Keratinocyte (primary cell): ENCODE measurements around the gene TCIRG1. TPM values are rescaled to one million over a fixed set of nuclear protein-coding genes. Genes with fewer than 3 reads are reported as not detected.
A peak's percentile ranks its signal among the peaks of the same experiment; 100 is the strongest.

ENCODE experiments used
- DNase-seq: peaks from one replicate; pipeline ENCODE4 v3.0.0-alpha.2; 2011; ENCODE audit warnings: low read depth, missing footprints, low spot score
- FAIRE-seq: peaks from 2 replicates; lab custom pipeline; 2011; peaks lifted over from hg19 to GRCh38; lab: Jason Lieb, UNC
- H2AFZ ChIP-seq: 2 replicates; pipeline ENCODE4 v1.6.0; 2012; ENCODE audit warnings: low read length, control low read depth, inconsistent platforms; ENCODE audit not compliant: control insufficient read depth
- H3K27ac ChIP-seq: 2 replicates; pipeline ENCODE4 v1.5.1; 2011; ENCODE audit warnings: low read length; ENCODE audit not compliant: control insufficient read depth, insufficient read depth
- H3K27me3 ChIP-seq: 3 replicates; pipeline ENCODE4 v1.6.0; 2011; ENCODE audit warnings: low read length; ENCODE audit not compliant: control insufficient read depth, insufficient read depth; ENCODE audit errors: extremely low read depth
- H3K36me3 ChIP-seq, 2 experiments: 2 replicates in 1 of 2; 3 replicates in 1 of 2; pipeline ENCODE4 v1.5.1; 2011; ENCODE audit warnings: low read length in 2 of 2, mild to moderate bottlenecking in 1 of 2; ENCODE audit not compliant: control insufficient read depth in 2 of 2, insufficient read depth in 2 of 2; ENCODE audit errors: extremely low read depth in 1 of 2
- H3K4me1 ChIP-seq: 3 replicates; pipeline ENCODE4 v1.5.1; 2011; ENCODE audit warnings: low read length; ENCODE audit not compliant: control insufficient read depth, insufficient read depth; ENCODE audit errors: extremely low read depth
- H3K4me2 ChIP-seq: 3 replicates; pipeline ENCODE4 v1.6.0; 2011; ENCODE audit warnings: low read depth, low read length; ENCODE audit not compliant: control insufficient read depth, insufficient read depth; ENCODE audit errors: extremely low read depth
- H3K4me3 ChIP-seq, 3 experiments: fragments of 200-600 bp in 1 of 3; sonication (generic) in 1 of 3; 2 replicates in 2 of 3; 3 replicates in 1 of 3; pipeline ENCODE4 v1.5.1; 2011 to 2016; ENCODE audit warnings: low read length in 3 of 3, mild to moderate bottlenecking in 3 of 3, control low read depth in 2 of 3, inconsistent platforms in 1 of 3, low read depth in 1 of 3, mixed read lengths in 1 of 3, mixed run types in 1 of 3, moderate library complexity in 1 of 3; ENCODE audit not compliant: control insufficient read depth in 2 of 3, insufficient read depth in 2 of 3; ENCODE audit errors: extremely low read depth in 1 of 3
- H3K79me2 ChIP-seq: 2 replicates; pipeline ENCODE4 v1.6.0; 2012; ENCODE audit warnings: low read length; ENCODE audit not compliant: control insufficient read depth, insufficient read depth
- H3K9ac ChIP-seq: 3 replicates; pipeline ENCODE4 v1.6.0; 2011; ENCODE audit warnings: low read length; ENCODE audit not compliant: control insufficient read depth, insufficient read depth; ENCODE audit errors: extremely low read depth
- H3K9me1 ChIP-seq: 3 replicates; pipeline ENCODE4 v1.6.0; 2011; ENCODE audit warnings: low read length; ENCODE audit not compliant: control insufficient read depth, insufficient read depth; ENCODE audit errors: extremely low read depth
- H3K9me3 ChIP-seq: 2 replicates; pipeline ENCODE4 v1.5.1; 2012; ENCODE audit warnings: low read depth, low read length; ENCODE audit not compliant: control insufficient read depth
- H4K20me1 ChIP-seq: 3 replicates; pipeline ENCODE4 v1.6.0; 2011; ENCODE audit warnings: low read length; ENCODE audit not compliant: control insufficient read depth, insufficient read depth; ENCODE audit errors: extremely low read depth
- EZH2 ChIP-seq: IDR thresholded peaks from one replicate; pipeline ENCODE4 v1.6.1; 2012; ENCODE audit warnings: inconsistent platforms, mild to moderate bottlenecking, low read length, moderate library complexity
- dilution Hi-C: fragments of 300-500 bp; cut with MboI; formaldehyde crosslinking; loops from one replicate; pipeline ENCODE4 v1.7.0; 2020; ENCODE audit warnings: low sequenced_read_pairs; ENCODE audit not compliant: extremely low pct_ligation_motif_present
- polyA plus RNA-seq, 5 experiments: library from polyadenylated mRNA; depleted of rRNA in 3 of 5; stranded (reverse) in 3 of 5; stranded (forward) in 1 of 5; unstranded in 1 of 5; fragments of >200 nt; gene quantifications; 1 replicate in 1 of 5; 2 replicates in 3 of 5; 3 replicates in 1 of 5; pipeline versions ENCODE4 v1.2.1 to v1.2.3, GENCODE V29; 2011 to 2012; ENCODE audit warnings: missing spikeins in 2 of 5, low read depth in 1 of 5, low replicate concordance in 1 of 5
- TF ChIP-seq, protein P1 (sequence below), 3 experiments: IDR thresholded peaks in 1 of 3; conservative IDR thresholded peaks in 1 of 3; optimal IDR thresholded peaks in 1 of 3; 2 replicates in 2 of 3; 3 replicates in 1 of 3; pipeline versions ENCODE3 to v1.5.1; 2011; ENCODE audit warnings: low read length in 3 of 3, mild to moderate bottlenecking in 3 of 3, moderate library complexity in 2 of 3, control low read depth in 1 of 3, inconsistent platforms in 1 of 3; ENCODE audit not compliant: insufficient read depth in 2 of 3; ENCODE audit errors: extremely low read depth in 1 of 3

Gene TCIRG1
- polyA plus RNA-seq, 1 donor (not counting 4 experiments of a cell fraction or from before 2014, with no cell fraction given): 12.7 TPM

DNA sequence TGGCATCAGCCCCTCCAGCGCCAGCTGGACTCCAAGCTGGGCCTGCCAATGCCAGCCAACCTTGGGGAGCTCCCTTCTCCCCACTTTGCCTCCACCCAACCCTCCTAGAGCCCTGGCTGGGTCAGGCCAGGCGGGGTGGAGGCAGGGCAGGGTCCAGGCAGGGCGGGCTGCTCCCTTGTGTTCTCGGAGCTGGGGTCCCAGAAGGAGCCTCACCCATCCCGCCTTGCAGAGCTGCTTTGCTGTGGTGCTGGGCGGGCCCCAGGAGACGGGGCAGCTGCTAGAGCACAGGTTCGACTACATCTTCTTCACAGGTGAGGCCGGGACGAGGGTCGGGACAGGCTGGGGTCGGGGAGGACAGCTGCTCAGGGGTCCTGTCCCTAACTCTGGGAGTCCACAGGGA is 19.3 kb upstream of the TCIRG1 start:
- no peak overlapping the region for H3K4me2 ChIP-seq
- dilution Hi-C loops: no loop called here
- no peaks in the 10 kb centered on the region for H3K27me3 ChIP-seq
- H4K20me1 ChIP-seq: no peaks in the 10 kb centered on the region
- H3K9ac ChIP-seq: no peak overlapping the region
- no peak overlapping the region for H3K4me3 ChIP-seq
- H3K27ac ChIP-seq: no peak overlapping the region
- no peak for FAIRE-seq
- H3K36me3 ChIP-seq: no peaks in the 10 kb centered on the region
- no peak for TF ChIP-seq EZH2
- TF ChIP-seq, protein P1, sequence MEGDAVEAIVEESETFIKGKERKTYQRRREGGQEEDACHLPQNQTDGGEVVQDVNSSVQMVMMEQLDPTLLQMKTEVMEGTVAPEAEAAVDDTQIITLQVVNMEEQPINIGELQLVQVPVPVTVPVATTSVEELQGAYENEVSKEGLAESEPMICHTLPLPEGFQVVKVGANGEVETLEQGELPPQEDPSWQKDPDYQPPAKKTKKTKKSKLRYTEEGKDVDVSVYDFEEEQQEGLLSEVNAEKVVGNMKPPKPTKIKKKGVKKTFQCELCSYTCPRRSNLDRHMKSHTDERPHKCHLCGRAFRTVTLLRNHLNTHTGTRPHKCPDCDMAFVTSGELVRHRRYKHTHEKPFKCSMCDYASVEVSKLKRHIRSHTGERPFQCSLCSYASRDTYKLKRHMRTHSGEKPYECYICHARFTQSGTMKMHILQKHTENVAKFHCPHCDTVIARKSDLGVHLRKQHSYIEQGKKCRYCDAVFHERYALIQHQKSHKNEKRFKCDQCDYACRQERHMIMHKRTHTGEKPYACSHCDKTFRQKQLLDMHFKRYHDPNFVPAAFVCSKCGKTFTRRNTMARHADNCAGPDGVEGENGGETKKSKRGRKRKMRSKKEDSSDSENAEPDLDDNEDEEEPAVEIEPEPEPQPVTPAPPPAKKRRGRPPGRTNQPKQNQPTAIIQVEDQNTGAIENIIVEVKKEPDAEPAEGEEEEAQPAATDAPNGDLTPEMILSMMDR (optimal IDR thresholded peaks at IDR 0.05 in 1 of 3, IDR thresholded peaks at IDR 0.05 in 1 of 3, conservative IDR thresholded peaks at IDR 0.05 in 1 of 3; ENCODE audit: extremely low read depth in 1 of 3, insufficient read depth in 2 of 3, low read length in 3 of 3): no peak
- no peaks in the 10 kb centered on the region for H3K9me3 ChIP-seq
- no peak for DNase-seq
- no peaks in the 10 kb centered on the region for H3K79me2 ChIP-seq
- H3K9me1 ChIP-seq: no peaks in the 10 kb centered on the region
- peaks cover 9% of the 10 kb centered on the region for H3K4me1 ChIP-seq
- H2AFZ ChIP-seq: no peak overlapping the region

DNA sequence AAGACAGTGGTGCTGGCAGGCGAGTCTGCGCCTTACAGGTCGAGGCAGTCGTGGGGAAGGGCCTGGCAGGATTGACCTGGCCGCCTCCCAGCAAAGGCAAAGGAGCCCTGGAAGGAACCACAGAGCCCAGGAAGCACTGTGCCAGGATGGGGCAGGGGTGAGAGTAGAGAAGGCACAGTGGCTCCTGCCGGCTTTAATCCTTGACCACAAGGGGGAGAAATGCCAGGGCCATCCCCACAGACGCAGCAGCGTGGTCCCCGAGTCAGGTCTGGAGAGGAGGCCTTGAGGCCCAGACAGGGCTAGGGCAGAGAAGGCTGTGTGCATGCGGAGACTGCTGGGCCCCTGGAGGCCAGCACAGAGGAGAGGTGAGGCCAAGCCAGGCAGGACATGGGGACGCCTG is 18.2 kb upstream of the TCIRG1 start:
- Histone ChIP-seq H3K9me3 (no peaks in the 10 kb centered on the region), H2AFZ (peak overlapping the region; percentile 13), H3K79me2 (no peaks in the 10 kb centered on the region), H3K4me2 (no peak overlapping the region), H3K9ac (no peak overlapping the region), H3K4me3 (no peak overlapping the region), H3K27ac (no peak overlapping the region), H4K20me1 (no peaks in the 10 kb centered on the region), H3K4me1 (peaks cover 2% of the 10 kb centered on the region), H3K36me3 (no peaks in the 10 kb centered on the region), H3K27me3 (no peaks in the 10 kb centered on the region), H3K9me1 (no peaks in the 10 kb centered on the region)
- dilution Hi-C loops: no loop called here
- FAIRE-seq (no peak), DNase-seq (no peak)
- TF ChIP-seq, protein P1 (optimal IDR thresholded peaks at IDR 0.05 in 1 of 3, IDR thresholded peaks at IDR 0.05 in 1 of 3, conservative IDR thresholded peaks at IDR 0.05 in 1 of 3; ENCODE audit: extremely low read depth in 1 of 3, insufficient read depth in 2 of 3, low read length in 3 of 3): peak; percentile 23 to 56 (median 41)
- TF ChIP-seq EZH2: no peak
